ENCODE measurements around the gene ANAPC13.

The ANAPC13 gene

GRCh38 chr3:134496471-134497071 is 10.8 kb upstream of the ANAPC13 start:
- TF ChIP-seq GATA2 (IDR thresholded peaks at IDR 0.05; ENCODE audit: low read depth, low read length) (peak; percentile 98), GATA3 (IDR thresholded peaks at IDR 0.05; ENCODE audit: low read depth, low read length) (peak; percentile 97)

- TF ChIP-seq GATA2 (IDR thresholded peaks at IDR 0.05; ENCODE audit: low read depth, low read length) (no peak), GATA3 (IDR thresholded peaks at IDR 0.05; ENCODE audit: low read depth, low read length) (no peak)
Observed at GRCh38 chr3:134495980-134496379, 10.2 kb upstream of the ANAPC13 start.

- no peak for TF ChIP-seq GATA2 (IDR thresholded peaks at IDR 0.05; ENCODE audit: low read depth, low read length)
- TF ChIP-seq GATA3 (IDR thresholded peaks at IDR 0.05; ENCODE audit: low read depth, low read length): no peak
Observed at GRCh38 chr3:134494495-134494894, 8.7 kb upstream of the ANAPC13 start.

- no peak for TF ChIP-seq GATA2 (IDR thresholded peaks at IDR 0.05; ENCODE audit: low read depth, low read length)
- TF ChIP-seq GATA3 (IDR thresholded peaks at IDR 0.05; ENCODE audit: low read depth, low read length): no peak
Observed at GRCh38 chr3:134487406-134487805, 1.6 kb upstream of the ANAPC13 start.

- TF ChIP-seq GATA3 (IDR thresholded peaks at IDR 0.05; ENCODE audit: low read depth, low read length) (no peak), GATA2 (IDR thresholded peaks at IDR 0.05; ENCODE audit: low read depth, low read length) (no peak)
Observed at GRCh38 chr3:134486577-134487041, 824 bp upstream of the ANAPC13 start.

GRCh38 chr3:134485075-134485717 is 589 bp downstream of the ANAPC13 start:
- TF ChIP-seq GATA2 (IDR thresholded peaks at IDR 0.05; ENCODE audit: low read depth, low read length): no peak
- no peak for TF ChIP-seq GATA3 (IDR thresholded peaks at IDR 0.05; ENCODE audit: low read depth, low read length)

- TF ChIP-seq GATA2 (IDR thresholded peaks at IDR 0.05; ENCODE audit: low read depth, low read length): no peak
Observed at GRCh38 chr3:134483195-134483900, 2.4 kb downstream of the ANAPC13 start.

- TF ChIP-seq GATA2 (IDR thresholded peaks at IDR 0.05; ENCODE audit: low read depth, low read length) (no peak), GATA3 (IDR thresholded peaks at IDR 0.05; ENCODE audit: low read depth, low read length) (no peak)
Observed at GRCh38 chr3:134482622-134483021, 3.2 kb downstream of the ANAPC13 start.

GRCh38 chr3:134481166-134481565 is 4.6 kb downstream of the ANAPC13 start:
- TF ChIP-seq GATA2 (IDR thresholded peaks at IDR 0.05; ENCODE audit: low read depth, low read length) (no peak), GATA3 (IDR thresholded peaks at IDR 0.05; ENCODE audit: low read depth, low read length) (no peak)

- no peak for TF ChIP-seq GATA2 (IDR thresholded peaks at IDR 0.05; ENCODE audit: low read depth, low read length)
- no peak for TF ChIP-seq GATA3 (IDR thresholded peaks at IDR 0.05; ENCODE audit: low read depth, low read length)
Observed at GRCh38 chr3:134480546-134480945, 5.2 kb downstream of the ANAPC13 start.

GRCh38 chr3:134477938-134478337 is 7.8 kb downstream of the ANAPC13 start:
- TF ChIP-seq GATA3 (IDR thresholded peaks at IDR 0.05; ENCODE audit: low read depth, low read length) (no peak), GATA2 (IDR thresholded peaks at IDR 0.05; ENCODE audit: low read depth, low read length) (no peak)

- no peak for TF ChIP-seq GATA2 (IDR thresholded peaks at IDR 0.05; ENCODE audit: low read depth, low read length)
- no peak for TF ChIP-seq GATA3 (IDR thresholded peaks at IDR 0.05; ENCODE audit: low read depth, low read length)
Observed at GRCh38 chr3:134477002-134477401, 8.8 kb downstream of the ANAPC13 start.

- no peak for TF ChIP-seq GATA3 (IDR thresholded peaks at IDR 0.05; ENCODE audit: low read depth, low read length)
- TF ChIP-seq GATA2 (IDR thresholded peaks at IDR 0.05; ENCODE audit: low read depth, low read length): no peak
Observed at GRCh38 chr3:134476306-134476705, 9.5 kb downstream of the ANAPC13 start.

GRCh38 chr3:134474956-134475355 is 10.8 kb downstream of the ANAPC13 start:
- no peak for TF ChIP-seq GATA2 (IDR thresholded peaks at IDR 0.05; ENCODE audit: low read depth, low read length)
- no peak for TF ChIP-seq GATA3 (IDR thresholded peaks at IDR 0.05; ENCODE audit: low read depth, low read length)
